Measurements from ENCODE around the gene ADPRS.

ADPRS gene

DNA sequence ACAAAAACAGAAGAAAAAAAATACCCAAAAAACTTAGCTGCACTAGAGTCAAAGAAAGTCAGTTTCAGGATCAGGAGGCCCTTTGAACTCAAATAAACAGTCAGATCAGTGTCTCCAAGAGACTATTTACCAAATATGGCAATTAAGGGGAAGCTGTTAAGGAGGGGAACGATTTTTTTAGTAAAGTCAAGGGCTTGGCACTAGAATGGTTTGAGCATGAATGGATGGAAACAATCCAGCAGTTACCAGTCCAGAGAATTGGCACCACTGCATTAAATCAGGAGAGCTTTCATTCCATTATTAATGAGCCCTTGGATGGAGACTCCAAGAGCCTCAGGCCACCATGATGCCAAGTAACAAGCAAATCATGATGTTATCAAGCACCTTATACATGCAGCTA, 53.4 kb downstream of the ADPRS start:
- no peak for TF ChIP-seq ZNF274 (IDR thresholded peaks at IDR 0.05; ENCODE audit: low read depth, low read length)
- H3K4me3 ChIP-seq (ENCODE audit: low read length): no peak overlapping the region

DNA sequence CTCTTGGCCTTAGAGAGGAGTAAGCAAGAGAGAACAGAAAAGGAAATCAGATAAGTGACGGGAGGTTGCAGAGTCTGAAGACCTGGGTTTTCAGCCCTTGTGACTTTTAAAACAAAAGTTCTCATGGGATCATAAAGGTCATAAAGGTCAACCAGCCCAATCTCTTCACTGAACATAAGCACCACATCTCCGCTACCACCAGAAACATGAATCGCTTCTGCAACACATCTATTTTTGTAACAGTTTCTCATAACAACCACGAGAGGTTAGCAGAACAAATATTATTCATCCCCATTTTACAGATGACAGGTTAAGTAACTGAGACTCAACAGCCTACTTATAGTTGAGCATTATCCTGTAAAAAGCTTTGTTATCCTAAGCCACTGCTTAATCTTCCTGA, 54.7 kb downstream of the ADPRS start:
- no peak overlapping the region for H3K4me3 ChIP-seq (ENCODE audit: low read length)
- no peak for TF ChIP-seq ZNF274 (IDR thresholded peaks at IDR 0.05; ENCODE audit: low read depth, low read length)
